ENCODE results near the gene MAP3K19. TPM values are rescaled to one million over a fixed set of nuclear protein-coding genes. Genes with fewer than 3 reads are reported as not detected.
A peak's percentile ranks its signal among the peaks of the same experiment; 100 is the strongest.

The MAP3K19 gene
- total RNA-seq, 1 experiment from 2014 or later, result not detected

DNA sequence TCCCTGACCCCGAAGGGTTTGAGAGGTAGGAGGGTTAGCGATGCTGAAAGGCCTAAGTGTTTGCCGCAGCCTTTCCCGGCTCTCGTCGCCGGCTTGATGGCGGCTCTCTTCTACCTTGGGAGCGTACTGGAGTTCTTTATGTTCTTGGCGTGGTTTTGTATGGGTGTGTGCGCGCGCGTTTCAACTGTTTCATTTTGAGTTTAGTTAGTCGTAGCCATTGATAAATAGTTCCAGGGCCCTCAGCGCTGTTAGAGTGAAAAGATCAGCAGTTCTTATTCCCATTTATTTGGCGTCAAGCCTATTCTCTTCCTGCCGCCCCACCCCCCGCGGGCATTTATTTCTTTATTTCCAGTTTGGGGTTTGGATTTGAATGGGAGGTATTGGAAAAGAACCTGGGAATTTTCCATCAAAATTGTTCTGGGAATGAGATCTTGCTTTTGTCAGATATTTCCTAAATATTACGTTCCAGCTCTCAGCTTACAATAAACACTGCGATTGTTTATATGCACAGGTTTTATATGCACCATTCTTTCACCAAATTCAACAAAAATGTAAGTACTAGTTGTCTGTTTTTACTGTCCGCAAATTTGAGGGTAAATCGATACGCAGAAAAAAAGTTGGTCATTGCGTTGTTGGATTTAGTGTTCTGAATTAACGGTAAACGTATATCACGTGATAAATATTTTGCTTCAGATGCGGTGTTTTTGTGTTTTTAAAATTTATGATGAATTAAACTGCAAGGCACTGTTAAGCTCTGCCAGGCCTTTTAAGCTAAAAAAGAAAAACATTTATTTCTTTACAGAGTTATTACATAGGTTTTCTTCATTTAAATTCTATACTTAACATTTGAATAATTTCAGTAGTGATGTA lies 127.7 kb downstream of the MAP3K19 start:
- no peak for DNase-seq
- peaks cover 34% of the 10 kb centered on the region for H3K36me3 ChIP-seq
- H3K4me3 ChIP-seq, result peak overlapping the region; percentile 92
- H3K27me3 ChIP-seq, result no peaks in the 10 kb centered on the region
- H3K9me3 ChIP-seq, result no peaks in the 10 kb centered on the region

DNA sequence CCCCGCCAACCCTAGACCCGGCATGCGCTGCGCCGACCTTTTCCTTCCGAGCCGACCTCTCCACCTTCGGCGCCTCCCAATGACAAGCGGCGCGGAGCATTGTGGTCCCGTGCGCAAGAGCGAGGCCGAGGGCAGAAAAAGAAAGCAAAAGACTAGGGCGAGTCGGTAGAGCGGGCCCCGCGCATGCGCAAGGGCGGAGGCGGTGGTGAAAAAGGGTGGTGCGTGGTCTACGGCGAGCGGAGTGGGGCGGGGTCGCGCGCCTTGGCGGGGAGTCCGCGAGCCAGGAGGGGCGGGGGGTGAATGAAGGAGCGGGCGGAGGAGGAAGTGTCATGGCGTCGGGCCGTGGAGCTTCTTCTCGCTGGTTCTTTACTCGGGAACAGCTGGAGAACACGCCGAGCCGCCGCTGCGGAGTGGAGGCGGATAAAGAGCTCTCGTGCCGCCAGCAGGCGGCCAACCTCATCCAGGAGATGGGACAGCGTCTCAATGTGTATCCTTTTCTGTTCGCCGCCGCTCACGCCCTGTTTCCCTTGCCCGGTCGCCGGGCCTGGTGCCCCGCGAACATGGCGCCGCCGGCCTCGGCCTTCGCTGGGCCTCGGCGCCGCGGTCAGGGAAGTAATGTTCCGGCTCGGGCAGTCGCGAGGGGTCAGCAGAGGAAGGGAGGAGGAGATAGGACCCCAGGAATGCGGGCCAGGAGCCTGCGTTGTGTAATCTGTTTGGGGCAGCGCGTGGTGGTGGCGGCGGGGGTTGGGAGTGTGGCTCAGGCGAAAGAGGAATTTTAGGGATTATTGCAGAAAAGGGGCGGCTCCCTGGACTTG lies 128.5 kb downstream of the MAP3K19 start, which contains the start of gene CCNT2:
TSS of gene CCNT2 (plus strand) at position 297 of the 815 bp plus-strand sequence. CDS start at position 330, 33 bp downstream.
- Histone ChIP-seq H3K27me3 (no peaks in the 10 kb centered on the region), H3K9me3 (no peaks in the 10 kb centered on the region), H3K36me3 (peaks cover 26% of the 10 kb centered on the region), H3K4me3 (peak within 1 kb of the TSS; percentile 92)
- peak; percentile 99 for DNase-seq

DNA sequence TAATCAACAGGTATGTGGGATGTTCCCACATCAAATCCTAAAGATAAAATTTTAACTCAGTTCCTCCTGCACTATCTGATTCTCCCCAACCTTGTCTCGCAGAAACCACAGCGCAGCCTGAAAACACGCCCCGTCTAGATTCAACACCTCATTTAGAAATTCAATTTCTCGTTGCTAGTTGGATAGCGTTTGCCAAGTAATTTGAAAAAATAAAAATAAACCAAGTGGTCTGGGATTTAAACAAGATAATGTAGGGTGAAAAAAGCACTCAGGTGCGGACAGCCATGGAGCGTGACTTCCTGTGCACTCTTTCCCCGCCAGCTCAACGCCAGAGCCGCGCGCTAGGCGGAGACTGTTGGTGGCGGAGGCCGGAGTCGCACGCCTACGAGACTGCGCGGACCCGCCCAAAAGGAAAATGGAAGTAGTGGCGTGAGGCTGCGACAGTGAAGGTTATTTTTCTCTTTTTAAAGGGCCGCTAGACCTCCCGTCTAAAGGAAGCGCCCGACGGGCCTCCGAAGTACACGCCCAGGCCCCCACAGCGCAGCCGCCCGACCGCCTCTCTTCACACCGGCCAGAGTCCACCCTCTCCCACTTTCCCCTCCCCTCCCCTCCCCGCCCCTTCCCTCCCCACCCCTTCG lies 129.2 kb downstream of the MAP3K19 start:
- H3K9me3 ChIP-seq, result no peaks in the 10 kb centered on the region; the same call in 1 of the 2 replicates
- peak overlapping the region; percentile 92 for H3K4me3 ChIP-seq
- H3K36me3 ChIP-seq, result peaks cover 23% of the 10 kb centered on the region
- no peak for DNase-seq
- H3K27me3 ChIP-seq, result no peaks in the 10 kb centered on the region

DNA sequence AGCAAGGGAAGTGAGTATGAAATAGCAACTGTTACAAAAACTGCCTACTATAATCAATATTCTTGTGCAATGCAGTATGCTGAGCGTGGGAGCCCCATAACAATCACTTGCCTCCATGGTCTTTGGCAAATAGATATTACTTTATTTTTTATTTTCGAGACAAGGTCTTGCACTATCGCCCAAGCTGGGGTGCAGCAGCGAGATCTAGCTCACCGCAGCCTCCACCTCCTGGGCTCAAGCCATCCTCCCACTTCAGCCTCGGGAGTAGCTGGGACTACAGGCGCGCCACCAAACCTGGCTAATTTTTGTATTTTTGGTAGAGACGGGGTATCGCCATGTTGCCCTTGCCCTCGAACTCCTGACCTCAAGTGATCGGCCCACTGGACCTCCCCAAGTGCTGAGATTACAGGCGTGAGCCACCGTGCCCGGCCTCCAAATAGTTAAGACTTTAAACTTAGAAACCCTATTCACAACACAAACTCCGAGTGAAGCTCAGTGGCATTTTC lies 129.8 kb downstream of the MAP3K19 start:
- Histone ChIP-seq H3K9me3 (no peaks in the 10 kb centered on the region; the same call in 1 of the 2 replicates), H3K4me3 (peak overlapping the region; percentile 92)
- DNase-seq, result no peak

More for the DNA sequence above, 129.8 kb downstream of the MAP3K19 start:
- Histone ChIP-seq H3K36me3 (peaks cover 17% of the 10 kb centered on the region), H3K27me3 (no peaks in the 10 kb centered on the region)

Other genes with a start within 250 kb of the MAP3K19 start
- not detected in 2 replicates for gene ACMSD, start 208.8 kb downstream of the MAP3K19 start, total RNA-seq (2014; rRNA removed; shearing (Covaris generic); ENCODE audit: low replicate concordance)
- gene CCNT2, start 128.6 kb downstream of the MAP3K19 start, total RNA-seq (2014; rRNA removed; shearing (Covaris generic); ENCODE audit: low replicate concordance), result 9.0 and 11.2 TPM in 2 replicates
- gene RAB3GAP1, start 4.8 kb upstream of the MAP3K19 start, total RNA-seq (2014; rRNA removed; shearing (Covaris generic); ENCODE audit: low replicate concordance), result 57.3 and 57.9 TPM in 2 replicates

Measured in MG63 (cell line).